Activated CD4-positive, alpha-beta T cell treated with anti-CD3 and anti-CD28 coated beads for 24 hours (primary cell): Measurements from ENCODE around the gene LMAN2L.

ENCODE experiments used
- DNase-seq, 2 donors: peaks; one replicate each; pipeline ENCODE4 v3.0.0-alpha.2; 2020; ENCODE audit warnings: low read depth in 2 of 2

LMAN2L gene

DNA sequence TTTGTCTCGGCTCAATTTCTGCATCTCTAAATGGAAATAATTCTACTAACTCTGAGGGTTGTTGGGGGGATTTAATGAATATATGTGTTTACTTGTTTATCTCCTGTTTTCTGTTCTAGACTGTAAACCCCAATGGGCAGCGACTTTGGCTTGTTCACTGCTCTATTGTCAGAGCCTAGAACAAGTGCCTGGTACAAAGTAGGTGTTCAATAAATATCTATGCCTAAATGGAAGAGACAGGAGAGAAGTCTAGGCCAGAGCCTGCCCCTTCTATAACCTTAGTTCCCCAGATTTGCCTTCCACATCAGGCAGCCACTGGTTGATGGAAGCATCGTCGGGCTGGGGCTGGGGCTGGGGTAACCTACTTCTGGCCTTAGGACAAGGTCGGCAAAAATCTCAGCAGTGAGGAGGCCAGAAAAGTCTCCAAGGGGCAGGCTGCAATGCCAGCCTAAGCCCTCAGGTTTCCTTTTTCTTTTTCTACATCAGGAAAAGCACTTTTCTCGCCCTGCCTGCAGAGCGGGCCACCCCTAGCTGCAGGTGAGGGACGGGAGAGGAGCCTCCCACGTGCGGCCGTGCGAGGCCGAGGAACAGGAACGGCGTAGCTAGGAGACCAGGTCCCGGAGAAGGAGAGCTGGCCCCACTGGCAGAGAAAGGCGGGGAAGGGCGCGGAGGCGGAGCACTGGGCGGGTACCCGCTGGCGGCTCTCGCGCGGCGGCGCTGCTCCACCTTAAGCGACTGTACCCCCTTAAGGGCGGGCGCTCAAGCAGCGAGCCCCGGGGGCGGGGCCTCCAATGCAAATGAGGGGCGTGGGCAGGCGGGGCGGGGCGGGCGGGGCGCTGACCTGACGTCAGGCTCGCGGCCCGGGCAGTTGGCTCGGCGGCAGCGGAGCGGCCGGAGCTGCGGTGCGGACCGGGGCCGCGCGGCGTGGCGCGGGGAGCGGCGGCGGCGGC, 20.4 kb upstream of the LMAN2L start, which contains the start of gene CNNM4:
Gene CNNM4, plus strand, starts transcription at position 867 of the 950 bp plus-strand sequence. CDS start 98 bp downstream, outside the sequence.
- DNase-seq, result peak; percentile 83 to 90

DNA sequence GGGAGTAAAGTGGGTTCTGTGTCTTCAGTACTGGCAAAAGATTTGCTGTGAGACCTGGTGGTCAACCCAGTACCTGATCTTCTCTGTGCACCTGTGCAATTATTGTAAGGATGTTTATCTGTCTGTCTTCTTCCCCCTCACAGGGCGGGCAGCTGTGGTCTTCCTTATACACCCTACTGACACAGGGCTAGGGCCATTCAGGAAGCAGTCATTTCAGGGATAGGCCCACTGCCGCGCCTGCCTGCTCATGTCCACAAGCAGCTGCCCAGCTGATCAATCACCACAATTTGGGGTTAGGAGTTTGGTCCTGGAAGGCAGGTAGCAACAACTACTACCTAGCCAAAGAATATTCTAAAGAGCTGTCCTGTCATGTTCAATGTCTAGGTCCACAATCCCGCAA, 19.7 kb upstream of the LMAN2L start:
- DNase-seq, result no peak

DNA sequence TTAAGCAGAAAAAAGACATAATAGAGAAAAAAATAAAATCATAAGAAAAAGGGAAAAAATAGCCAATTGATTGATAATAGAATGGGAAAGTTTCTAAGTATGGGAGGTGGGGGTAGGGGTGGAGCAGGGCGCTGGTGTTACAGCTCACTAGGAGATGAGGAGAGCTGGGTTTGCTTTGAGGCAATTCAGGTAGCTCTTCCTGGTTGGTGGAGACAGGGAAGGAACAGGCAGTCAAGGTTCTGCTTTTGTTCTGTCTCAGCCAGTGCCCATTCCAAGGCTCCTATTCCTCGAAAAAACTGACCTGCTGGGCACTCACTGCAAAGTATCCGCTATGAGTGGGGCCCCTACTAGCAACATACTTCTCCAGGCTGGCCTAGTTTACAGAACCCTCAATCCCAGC, 19.1 kb upstream of the LMAN2L start:
- no peak for DNase-seq

DNA sequence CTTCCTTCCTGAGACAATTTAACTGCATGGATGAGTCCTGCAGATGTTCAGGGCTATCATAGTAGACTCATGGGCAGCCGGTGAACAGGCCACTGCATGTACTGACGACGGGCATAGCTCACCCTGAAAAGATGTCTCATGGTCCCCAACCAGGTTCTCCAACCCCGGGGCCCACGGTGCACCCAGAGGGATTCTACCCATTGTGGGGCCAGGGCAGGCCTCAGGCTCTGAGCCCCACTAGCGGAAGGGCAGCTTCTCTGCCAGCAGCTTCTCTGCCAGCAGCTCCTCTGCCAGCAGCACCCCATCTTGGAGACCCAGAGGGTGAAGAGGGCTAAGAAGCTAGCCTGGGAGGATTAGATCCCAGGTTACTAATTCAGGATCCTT, 17.6 kb upstream of the LMAN2L start:
- DNase-seq, result no peak

DNA sequence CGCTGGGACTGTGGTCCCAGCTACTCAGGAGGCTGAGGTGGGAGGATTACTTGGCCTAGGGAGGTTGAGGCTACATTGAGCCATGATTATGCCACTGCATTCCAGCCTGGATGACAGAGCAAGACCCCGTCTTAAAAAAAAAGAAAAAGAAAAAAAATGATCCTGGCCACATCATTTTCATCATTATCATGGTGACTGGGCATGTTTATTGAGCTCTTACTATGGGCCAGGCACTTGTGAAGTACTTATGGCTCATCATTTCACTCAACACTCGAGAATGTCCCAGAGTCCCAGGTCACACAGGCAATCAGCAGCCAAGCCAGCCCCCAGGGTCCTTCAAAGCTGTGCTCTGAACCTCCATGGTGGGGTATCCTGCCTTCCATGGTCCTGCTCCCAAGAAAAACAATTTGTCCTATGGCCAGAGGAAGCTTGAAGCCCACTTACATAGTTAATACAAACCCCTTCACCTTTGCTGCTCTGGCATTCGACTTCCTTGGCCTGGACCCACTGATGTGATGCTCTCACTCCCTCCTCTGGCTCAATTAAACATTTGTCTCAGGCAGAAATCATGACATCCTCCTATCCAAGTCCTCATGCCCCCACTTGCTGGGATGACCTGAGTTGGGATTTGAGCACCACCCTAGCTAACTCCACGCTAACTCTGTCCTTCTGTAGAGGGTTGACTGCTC, 17.1 kb upstream of the LMAN2L start:
- no peak for DNase-seq

DNA sequence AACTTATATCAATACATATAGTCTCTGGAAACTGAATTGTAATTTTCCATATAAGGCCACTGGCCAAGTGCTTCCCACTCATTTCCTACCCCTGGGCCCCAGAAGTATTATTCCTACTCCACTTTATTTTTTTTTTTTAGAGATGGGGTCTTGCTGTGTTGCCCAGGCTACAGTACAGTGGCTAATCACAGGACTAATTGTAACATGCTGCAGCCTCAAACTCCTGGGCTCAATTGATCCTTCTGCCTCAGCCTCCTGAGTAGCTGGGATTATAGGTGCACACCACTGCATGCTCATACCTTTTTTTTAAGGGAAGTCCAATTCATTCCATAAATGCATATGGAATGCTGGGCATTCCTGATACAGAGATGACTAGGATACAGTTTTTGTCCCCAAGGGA, 14.5 kb upstream of the LMAN2L start:
- no peak for DNase-seq

DNA sequence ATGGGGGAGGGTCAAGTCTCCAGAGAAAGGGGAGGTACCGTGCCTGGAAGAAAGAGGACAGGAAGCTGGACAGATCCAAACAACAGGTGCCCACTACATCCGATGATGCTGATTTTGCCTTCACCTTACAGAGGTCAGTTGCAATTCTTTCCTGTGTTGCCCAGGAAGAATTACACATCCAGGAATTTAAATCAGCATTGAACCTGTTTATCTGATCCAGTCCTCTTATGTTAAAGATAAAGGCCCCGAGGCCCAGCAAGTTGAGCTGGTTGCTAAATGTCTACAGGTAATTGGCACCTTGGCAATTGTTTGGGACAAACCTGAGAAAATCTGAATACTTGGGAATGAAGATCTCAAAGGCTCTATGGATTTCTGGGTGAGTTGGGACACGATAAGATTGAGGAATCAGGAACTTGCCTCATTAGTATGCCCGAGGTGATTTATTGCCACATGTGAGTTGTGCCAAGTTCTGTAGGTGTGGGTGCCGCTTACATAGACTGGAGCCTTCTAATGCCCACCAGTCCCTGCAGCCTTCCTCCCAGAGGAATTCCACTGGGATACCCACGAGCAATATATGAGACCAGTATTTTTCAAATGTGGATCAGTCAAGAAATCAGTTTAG, 13.9 kb upstream of the LMAN2L start:
- no peak for DNase-seq

DNA sequence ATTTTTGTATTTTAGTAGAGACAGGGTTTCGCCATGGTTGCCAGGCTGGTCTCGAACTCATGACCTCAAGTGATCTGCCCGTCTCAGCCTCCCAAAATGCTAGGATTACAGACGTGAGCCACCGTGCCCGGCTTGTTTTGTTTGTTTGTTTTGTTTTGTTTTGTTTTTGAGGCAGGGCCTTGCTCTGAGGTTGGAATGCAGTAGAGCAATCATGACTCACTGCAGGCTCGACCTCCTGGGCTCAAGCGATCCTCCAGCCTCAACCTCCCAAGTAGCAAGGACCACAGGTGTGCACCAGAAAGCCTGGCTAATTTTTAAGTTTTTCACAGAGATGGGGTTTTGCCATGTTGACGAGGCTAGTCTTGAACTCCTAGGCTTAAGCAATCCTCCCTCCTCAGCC, 11.9 kb upstream of the LMAN2L start:
- DNase-seq, result no peak

DNA sequence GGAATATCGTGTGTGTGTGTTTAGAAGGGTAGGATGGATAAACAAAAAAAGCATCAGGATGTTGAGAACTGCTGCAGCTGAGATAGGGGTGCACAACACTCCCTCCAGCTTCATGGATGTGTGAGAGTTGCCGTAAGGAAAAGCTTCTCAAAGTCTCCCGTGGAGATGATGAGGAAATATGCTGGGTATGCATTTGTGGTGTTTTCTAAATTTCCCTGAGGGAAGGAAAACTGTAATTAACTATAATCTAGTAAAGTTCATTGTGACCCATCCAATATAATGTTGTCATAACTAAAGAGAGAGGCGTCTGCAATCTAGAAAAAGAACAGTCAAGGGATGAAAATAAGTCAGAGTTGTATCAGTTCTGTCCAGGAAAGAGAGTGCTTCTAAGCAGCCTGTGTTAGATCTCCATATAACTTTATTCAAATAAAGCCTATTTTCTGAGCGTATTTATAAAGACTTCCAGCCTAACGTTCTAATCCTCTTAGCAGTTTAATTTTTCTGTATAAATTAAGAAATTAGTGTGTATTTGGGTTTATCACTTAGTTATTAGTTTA, 7.3 kb upstream of the LMAN2L start:
- no peak for DNase-seq

DNA sequence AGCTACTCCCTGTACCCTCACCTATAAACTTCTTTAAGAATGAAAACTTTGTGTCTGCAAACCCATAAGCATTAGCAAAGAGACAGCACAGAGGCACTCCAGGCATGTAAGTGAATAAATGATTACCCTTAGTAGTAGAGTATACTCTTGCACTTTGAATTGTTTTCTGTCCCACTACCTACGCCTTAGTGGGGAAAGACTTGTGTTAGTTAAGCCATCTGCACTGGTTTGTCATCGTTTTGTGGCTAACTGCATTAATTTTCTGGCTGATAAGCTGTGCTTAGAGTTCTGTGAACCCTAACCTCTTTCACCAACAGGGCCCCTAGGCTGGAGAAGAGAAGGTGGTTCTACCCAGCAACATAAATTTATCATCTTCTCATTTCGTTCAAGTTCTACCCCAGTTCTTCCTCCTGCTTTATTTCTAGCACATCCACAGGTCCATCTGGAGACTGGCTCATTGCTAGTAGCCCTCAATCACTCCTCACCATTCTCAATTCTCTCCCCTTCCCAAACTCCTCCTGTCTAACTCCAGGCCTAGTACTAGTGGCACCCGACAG, 710 bp downstream of the LMAN2L start:
- DNase-seq, result no peak

DNA sequence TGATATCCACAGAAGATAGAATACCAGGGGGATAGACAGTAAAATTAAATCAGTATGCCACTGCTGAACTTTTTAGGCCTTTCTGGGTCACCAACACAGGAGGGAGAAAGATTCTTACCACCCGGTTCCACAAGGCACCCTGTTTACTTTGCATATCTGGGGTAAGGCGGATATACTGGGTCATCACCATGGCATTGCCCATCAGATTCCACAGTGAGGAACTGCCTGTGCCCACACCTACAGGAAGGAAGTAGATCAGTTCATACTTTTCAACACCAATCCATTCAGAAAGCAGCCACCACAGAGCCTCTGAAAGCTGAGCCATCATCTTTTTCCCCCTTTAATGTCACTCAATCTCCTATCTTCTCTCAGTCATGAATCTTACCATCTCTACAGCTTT, 2.0 kb downstream of the LMAN2L start:
- no peak for DNase-seq

DNA sequence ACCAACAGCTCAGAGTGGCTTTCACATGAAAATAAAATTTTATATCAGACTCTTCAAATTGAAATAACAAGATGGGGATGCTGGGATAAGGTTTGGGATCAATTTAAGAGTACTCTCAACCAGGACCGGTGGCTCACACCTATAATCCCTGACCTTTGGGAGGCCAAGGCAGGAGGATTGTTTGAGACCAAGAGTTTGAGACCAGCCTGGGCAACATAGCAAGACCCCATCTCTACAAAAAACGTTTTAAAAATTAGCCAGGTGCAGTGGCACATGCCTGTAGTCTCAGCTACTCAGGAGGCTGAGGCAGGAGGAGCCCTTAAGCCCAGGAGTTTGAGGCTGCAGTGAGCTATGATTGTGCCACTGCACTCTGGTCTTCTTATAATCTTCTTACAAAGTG, 2.6 kb downstream of the LMAN2L start:
- DNase-seq, result no peak

DNA sequence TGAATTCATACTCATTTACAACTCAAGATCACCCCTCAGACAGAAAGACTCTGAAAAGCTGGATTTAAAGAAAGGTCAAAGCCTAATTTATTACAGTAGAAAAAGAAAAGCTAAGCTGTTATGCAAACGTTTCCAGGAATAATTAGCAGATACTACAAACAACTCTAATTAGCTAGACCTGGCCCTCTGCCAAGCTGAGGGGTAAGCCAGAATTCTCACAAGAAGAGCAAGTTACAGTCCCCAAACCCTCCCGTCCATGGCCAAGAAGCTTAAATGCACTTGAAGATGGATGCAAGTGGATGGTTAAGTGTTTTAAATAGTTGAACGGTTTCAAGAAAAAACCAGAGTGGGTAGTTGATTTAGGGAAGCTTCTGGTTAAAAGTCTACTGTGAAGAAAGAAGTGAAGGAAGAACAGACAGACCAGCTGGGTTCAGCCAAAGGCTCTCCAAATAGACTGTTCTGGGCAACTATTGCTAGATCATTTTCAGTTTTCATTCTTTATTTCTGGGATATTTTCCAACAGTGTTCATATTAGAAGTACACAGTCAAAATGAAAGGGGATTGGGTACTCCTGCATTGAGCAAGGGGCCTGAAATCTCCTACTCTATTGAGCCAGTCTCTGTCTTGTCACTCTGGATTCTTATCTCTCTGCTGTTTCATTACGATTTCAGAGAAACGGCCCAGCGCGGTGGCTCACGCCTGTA, 4.8 kb downstream of the LMAN2L start:
- DNase-seq, result no peak

DNA sequence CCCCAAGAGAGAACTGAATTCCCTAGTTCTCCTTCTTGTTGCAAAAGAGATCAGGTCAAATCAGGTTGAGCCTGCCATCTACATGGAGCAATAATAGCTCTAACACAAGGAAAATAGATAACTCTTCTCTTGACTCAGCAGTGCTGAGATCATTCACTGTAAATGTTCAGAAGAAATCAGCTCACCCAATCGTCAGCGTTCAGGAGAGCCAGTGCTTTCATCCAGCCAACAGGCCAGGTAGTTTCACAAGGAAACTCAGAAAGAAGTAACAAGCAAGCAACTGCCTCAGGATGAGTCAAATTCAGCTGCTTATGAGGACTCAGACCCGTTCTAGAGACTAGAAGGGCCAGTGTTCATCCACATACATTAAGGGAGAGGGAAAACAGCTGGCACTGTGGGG, 5.9 kb downstream of the LMAN2L start:
- DNase-seq, result no peak

DNA sequence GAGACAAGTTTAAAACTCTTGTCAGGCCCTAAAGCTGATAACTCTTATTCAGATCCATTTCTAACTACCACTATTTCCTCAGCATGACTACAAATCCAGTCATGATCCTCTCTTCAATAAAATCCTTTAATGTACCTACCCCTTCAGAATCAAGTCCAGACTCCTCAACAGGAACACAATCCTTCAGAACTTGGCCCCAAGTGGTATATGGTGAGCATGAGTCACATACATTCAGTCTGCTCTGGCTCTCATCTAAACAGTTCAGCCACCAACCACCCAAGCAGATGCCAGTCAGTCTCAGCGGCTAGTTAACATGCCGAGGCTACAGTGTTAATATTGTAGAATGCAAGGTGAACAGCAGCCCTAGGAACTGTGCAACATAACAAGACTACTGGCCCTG, 9.7 kb downstream of the LMAN2L start:
- no peak for DNase-seq

DNA sequence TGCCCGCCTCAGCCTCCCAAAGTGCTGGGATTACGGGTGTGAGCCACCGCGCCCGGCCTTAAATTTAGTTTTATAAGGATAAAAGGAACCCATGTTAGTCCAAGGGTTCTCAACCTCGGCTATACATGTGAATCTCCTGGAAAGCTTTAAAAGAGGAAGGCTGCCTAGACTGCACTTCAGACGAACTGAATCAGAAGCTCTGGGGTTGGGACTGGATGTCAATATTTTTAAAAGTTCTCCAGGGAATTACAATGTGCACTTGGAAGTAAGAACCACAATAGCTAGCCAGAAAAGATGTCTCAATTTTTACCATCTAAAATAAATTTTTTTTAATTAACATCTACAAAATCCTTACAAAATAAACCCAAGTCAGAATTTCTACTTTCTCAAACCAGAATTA, 10.1 kb downstream of the LMAN2L start:
- DNase-seq, result no peak

DNA sequence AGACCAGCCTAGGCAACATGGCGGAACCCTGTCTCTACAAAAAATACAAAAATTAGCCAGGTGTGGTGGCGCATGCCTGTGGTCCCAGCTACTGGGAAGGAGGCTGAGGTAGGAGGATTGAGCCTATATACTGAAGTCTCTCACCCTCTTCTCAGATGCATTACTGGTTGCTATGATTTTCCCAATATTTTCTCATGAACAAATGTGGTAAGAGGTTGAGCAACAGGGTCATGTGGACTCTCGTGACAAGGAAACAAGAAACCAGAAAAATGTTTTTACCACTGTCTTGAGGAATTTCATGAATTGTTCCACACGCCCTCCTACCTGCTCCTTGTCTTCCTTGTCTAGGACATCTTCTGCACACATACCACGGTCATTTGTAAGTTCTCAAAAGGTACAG, 12.4 kb downstream of the LMAN2L start:
- no peak for DNase-seq

DNA sequence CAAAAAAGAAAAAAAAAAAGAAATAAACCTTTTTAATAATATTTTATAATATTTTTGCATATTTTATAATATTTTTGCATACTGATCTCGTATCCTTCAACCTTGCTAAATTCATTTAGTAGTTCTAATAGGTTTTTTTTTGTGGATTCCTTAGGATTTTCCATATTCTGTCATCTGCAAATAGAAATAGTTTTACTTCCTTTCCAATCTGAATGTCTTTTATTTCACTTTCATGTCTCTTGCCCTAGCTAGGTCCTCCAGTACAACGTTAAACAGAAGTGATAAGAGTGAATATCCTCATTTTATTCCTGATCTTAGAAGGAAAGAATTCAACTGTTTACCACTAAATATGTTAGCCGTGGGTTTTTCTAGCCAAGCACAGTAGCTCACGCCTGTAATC, 13.7 kb downstream of the LMAN2L start:
- DNase-seq, result no peak

DNA sequence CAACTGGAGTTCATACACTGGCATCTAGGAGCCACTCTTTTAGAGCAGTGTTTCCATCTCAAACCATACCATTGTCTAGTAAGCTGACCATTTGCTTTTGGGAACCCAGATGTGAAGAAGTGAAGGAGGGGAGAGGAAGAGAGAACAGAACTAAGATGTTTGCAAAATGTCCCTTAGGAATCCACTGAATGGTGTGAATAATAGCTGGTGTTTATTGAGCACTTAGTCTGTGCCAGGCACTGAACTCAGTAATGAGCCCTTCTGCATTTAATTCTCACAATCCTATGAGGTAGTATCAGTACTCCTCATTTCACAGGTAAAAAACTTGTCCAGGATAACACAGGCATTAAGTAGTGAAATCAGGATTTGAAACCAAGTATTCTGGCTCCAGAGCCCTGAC, 23.5 kb downstream of the LMAN2L start:
- DNase-seq, result no peak

DNA sequence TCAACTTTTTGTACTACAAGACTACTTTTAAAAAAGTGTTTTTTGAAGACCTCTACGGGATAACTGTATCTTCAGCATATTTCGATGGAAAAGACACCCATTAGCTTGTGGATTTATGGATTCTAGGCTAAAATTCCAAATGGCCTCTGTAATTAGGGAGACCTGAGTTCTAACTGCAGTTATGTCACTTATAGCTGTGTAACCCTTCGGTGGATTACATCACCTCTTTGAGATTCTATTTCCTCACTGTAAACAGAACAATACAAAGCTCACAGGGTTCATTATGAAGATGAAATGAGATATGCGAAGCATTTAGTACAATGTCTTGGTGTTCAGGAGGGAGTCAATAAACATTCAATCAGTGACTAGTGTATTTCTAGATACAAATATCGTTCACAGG, 24.2 kb downstream of the LMAN2L start:
- DNase-seq, result no peak

DNA sequence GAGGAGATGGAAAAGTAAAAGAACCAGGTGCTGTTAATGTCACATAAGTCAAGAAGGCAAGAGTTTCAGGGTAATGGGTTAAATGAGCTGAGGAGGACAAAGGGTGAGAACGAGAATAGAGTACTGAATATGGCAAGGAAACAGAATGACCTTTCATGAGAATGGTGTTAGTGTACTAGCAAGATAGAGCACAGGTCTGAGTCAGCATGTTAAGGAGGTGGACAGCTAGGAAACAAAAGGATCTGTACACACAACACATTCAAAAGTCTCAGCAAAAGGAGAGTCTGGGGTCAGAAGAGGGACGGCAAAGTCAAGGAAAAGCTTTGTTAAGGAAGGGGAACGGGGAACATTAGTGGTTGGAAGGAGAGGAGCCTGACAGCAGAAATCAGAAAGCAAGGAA, 28.9 kb downstream of the LMAN2L start:
- DNase-seq, result no peak
